Stimulated activated CD8-positive, alpha-beta memory T cell treated with anti-CD3 and anti-CD28 coated beads, Interleukin-12 subunit alpha, Interleukin-12 subunit beta, amount 100 ng/mL, for 4 hours (primary cell): Measurements from ENCODE around the gene MET.
"Not testable (repeated sequence)": the region's sequence is repeated elsewhere in the genome, so short reads cannot be mapped to it uniquely, and the experiment has no call there.

Experiments used
- DNase-seq: peaks from one replicate; pipeline ENCODE4 v3.0.0-alpha.2; 2020; ENCODE audit warnings: low read depth

MET gene

GRCh38 chr7:116810267-116811116 lies 138.5 kb downstream of the MET start:
- DNase-seq = no peak

- no peak for DNase-seq
Observed at GRCh38 chr7:116811768-116812167, 139.8 kb downstream of the MET start.

GRCh38 chr7:116812860-116813259 lies 140.9 kb downstream of the MET start:
- DNase-seq = no peak

- DNase-seq = not testable (repeated sequence)
Observed at GRCh38 chr7:116813371-116813770, 141.4 kb downstream of the MET start.

- no peak for DNase-seq
Observed at GRCh38 chr7:116815041-116815440, 143.0 kb downstream of the MET start.

GRCh38 chr7:116820149-116820548 lies 148.2 kb downstream of the MET start:
- DNase-seq = no peak

- DNase-seq = not testable (repeated sequence)
Observed at GRCh38 chr7:116821647-116822046, 149.7 kb downstream of the MET start.

GRCh38 chr7:116824449-116824848 lies 152.5 kb downstream of the MET start:
- no peak for DNase-seq

GRCh38 chr7:116828281-116828680 lies 156.3 kb downstream of the MET start:
- DNase-seq = no peak

GRCh38 chr7:116829041-116829440 lies 157.0 kb downstream of the MET start:
- no peak for DNase-seq

GRCh38 chr7:116829493-116829892 lies 157.5 kb downstream of the MET start:
- DNase-seq = no peak

GRCh38 chr7:116832692-116833091 lies 160.7 kb downstream of the MET start:
- DNase-seq = no peak

GRCh38 chr7:116834815-116835504 lies 163.0 kb downstream of the MET start:
- no peak for DNase-seq

- no peak for DNase-seq
Observed at GRCh38 chr7:116836048-116836447, 164.1 kb downstream of the MET start.

GRCh38 chr7:116836911-116837310 lies 164.9 kb downstream of the MET start:
- DNase-seq = no peak

GRCh38 chr7:116837586-116837985 lies 165.6 kb downstream of the MET start:
- DNase-seq = no peak

- no peak for DNase-seq
Observed at GRCh38 chr7:116840256-116840655, 168.3 kb downstream of the MET start.

- no peak for DNase-seq
Observed at GRCh38 chr7:116842371-116842770, 170.4 kb downstream of the MET start.

GRCh38 chr7:116843378-116843777 lies 171.4 kb downstream of the MET start:
- DNase-seq = no peak
